GM19099 (cell line): ENCODE measurements around the gene BOC.

Source experiments
- POLR2A ChIP-seq: IDR thresholded peaks from 3 replicates; pipeline ENCODE4 v1.6.1; 2011; ENCODE audit warnings: low read depth; ENCODE audit not compliant: insufficient read length; ENCODE audit errors: extremely low read depth

The BOC gene

GRCh38 chr3:113264283-113265131 is 53.1 kb downstream of the BOC start:
- TF ChIP-seq POLR2A: no peak

GRCh38 chr3:113265231-113265630 is 53.9 kb downstream of the BOC start:
- TF ChIP-seq POLR2A: no peak

- no peak for TF ChIP-seq POLR2A
These were observed 55.4 kb downstream of the BOC start for GRCh38 chr3:113266738-113267137.

GRCh38 chr3:113268311-113268710 is 57.0 kb downstream of the BOC start:
- TF ChIP-seq POLR2A: no peak

- TF ChIP-seq POLR2A: no peak
These were observed 57.6 kb downstream of the BOC start for GRCh38 chr3:113268942-113269341.

GRCh38 chr3:113269661-113270060 is 58.3 kb downstream of the BOC start:
- TF ChIP-seq POLR2A: no peak

GRCh38 chr3:113270068-113270467 is 58.7 kb downstream of the BOC start:
- TF ChIP-seq POLR2A: no peak

- TF ChIP-seq POLR2A: no peak
These were observed 59.4 kb downstream of the BOC start for GRCh38 chr3:113270786-113271185.

- TF ChIP-seq POLR2A: no peak
These were observed 59.8 kb downstream of the BOC start for GRCh38 chr3:113271189-113271588.

GRCh38 chr3:113271594-113272384 is 60.4 kb downstream of the BOC start:
- TF ChIP-seq POLR2A: no peak

- no peak for TF ChIP-seq POLR2A
These were observed 61.0 kb downstream of the BOC start for GRCh38 chr3:113272385-113272779.

GRCh38 chr3:113273011-113273410 is 61.7 kb downstream of the BOC start:
- no peak for TF ChIP-seq POLR2A

- no peak for TF ChIP-seq POLR2A
These were observed 62.4 kb downstream of the BOC start for GRCh38 chr3:113273604-113274378.

GRCh38 chr3:113274425-113275257 is 63.3 kb downstream of the BOC start:
- TF ChIP-seq POLR2A: no peak

GRCh38 chr3:113275258-113275556 is 63.9 kb downstream of the BOC start:
- TF ChIP-seq POLR2A: no peak
